IMR-90 (cell line): ENCODE data around the gene BCL2. TPM values are rescaled to one million over a fixed set of nuclear protein-coding genes. Genes with fewer than 3 reads are reported as not detected.

ENCODE experiments used
- ATAC-seq: fragments of 200-7000 bp; cut with Tn5 transposase; 2 replicates; pipeline ENCODE4 v1.9.1; 2020; ENCODE audit warnings: low read depth, mild to moderate bottlenecking, moderate library complexity
- BruUV-seq: library from RNA; stranded (reverse); fragments of 400-500 nt; replicated peaks from 2 replicates; lab custom pipeline; 2021; lab: Mats Ljungman, UMichigan
- CTCF ChIA-PET: fragments of 300-600 bp; formaldehyde crosslinking; extraction: SDS; loops from one replicate; lab custom pipeline; 2021; ENCODE audit warnings: antibody characterized with exemption; lab: Yijun Ruan, JAX
- POLR2A ChIA-PET: fragments of 300-600 bp; sonication (Branson Sonifier 250); formaldehyde crosslinking; loops from one replicate; lab custom pipeline; 2022; ENCODE audit warnings: antibody characterized with exemption; ENCODE audit not compliant: unreplicated experiment; lab: Charles Lee
- DNase-seq: peaks from one replicate; pipeline ENCODE4 v3.0.0; 2013
- H2AFZ ChIP-seq: replicated peaks from 2 replicates; pipeline ENCODE3; 2013; ENCODE audit warnings: low read length, mild to moderate bottlenecking; ENCODE audit not compliant: poor library complexity
- H2AK5ac ChIP-seq: 2 replicates; pipeline ENCODE4 v1.6.1; 2013; ENCODE audit warnings: low read depth, low read length, inconsistent platforms
- H2AK9ac ChIP-seq: replicated peaks from 2 replicates; pipeline ENCODE3; 2013; ENCODE audit warnings: mild to moderate bottlenecking, low read depth, low read length, moderate library complexity; ENCODE audit not compliant: poor library complexity
- H2BK120ac ChIP-seq: 2 replicates; pipeline ENCODE4 v1.6.1; 2013; ENCODE audit warnings: low read depth, low read length, inconsistent platforms
- H2BK15ac ChIP-seq: 3 replicates; pipeline ENCODE4 v1.6.1; 2013; ENCODE audit warnings: low read depth, low read length, inconsistent platforms
- H2BK20ac ChIP-seq: 2 replicates; pipeline ENCODE4 v1.6.1; 2013; ENCODE audit warnings: low read depth, mild to moderate bottlenecking, inconsistent platforms, low read length, moderate library complexity
- H2BK5ac ChIP-seq: 2 replicates; pipeline ENCODE4 v1.6.1; 2013; ENCODE audit warnings: mild to moderate bottlenecking, low read depth, low read length, inconsistent platforms; ENCODE audit not compliant: poor library complexity, severe bottlenecking
- H3K14ac ChIP-seq: replicated peaks from 2 replicates; pipeline ENCODE4 v1.6.1; 2013; ENCODE audit warnings: low read depth, low read length, inconsistent platforms
- H3K18ac ChIP-seq: 2 replicates; pipeline ENCODE4 v1.6.1; 2013; ENCODE audit warnings: low read depth, low read length, control low read depth
- H3K23ac ChIP-seq: 2 replicates; pipeline ENCODE4 v1.6.1; 2013; ENCODE audit warnings: low read depth, low read length, inconsistent platforms
- H3K27ac ChIP-seq: 2 replicates; pipeline ENCODE4 v1.5.1; 2013; ENCODE audit warnings: mild to moderate bottlenecking, control low read depth, low read length; ENCODE audit not compliant: insufficient read depth
- H3K27me3 ChIP-seq: 2 replicates; pipeline ENCODE4 v1.6.1; 2013; ENCODE audit warnings: low read length; ENCODE audit not compliant: control insufficient read depth, insufficient read depth
- H3K36me3 ChIP-seq: 2 replicates; pipeline ENCODE4 v1.6.1; 2013; ENCODE audit warnings: low read length, mixed read lengths; ENCODE audit not compliant: control insufficient read depth, insufficient read depth
- H3K4ac ChIP-seq: 2 replicates; pipeline ENCODE4 v1.6.1; 2013; ENCODE audit warnings: low read depth, low read length, inconsistent platforms
- H3K4me1 ChIP-seq: 2 replicates; pipeline ENCODE4 v1.6.1; 2013; ENCODE audit warnings: low read length, mixed read lengths; ENCODE audit not compliant: control insufficient read depth, insufficient read depth
- H3K4me2 ChIP-seq: 2 replicates; pipeline ENCODE4 v1.6.1; 2013; ENCODE audit warnings: low read depth, mild to moderate bottlenecking, control low read depth, low read length, moderate library complexity
- H3K4me3 ChIP-seq: 2 replicates; pipeline ENCODE4 v1.5.1; 2013; ENCODE audit warnings: low read depth, mild to moderate bottlenecking, control low read depth, low read length, moderate library complexity; ENCODE audit not compliant: insufficient read depth
- H3K56ac ChIP-seq: 2 replicates; pipeline ENCODE4 v1.6.1; 2013; ENCODE audit warnings: low read length, inconsistent platforms; ENCODE audit not compliant: insufficient read depth; ENCODE audit errors: extremely low read depth
- H3K79me1 ChIP-seq, 2 experiments: 2 replicates each; pipeline ENCODE4 v1.6.1; 2013; ENCODE audit warnings: low read length in 2 of 2, inconsistent platforms in 1 of 2, low read depth in 1 of 2
- H3K9ac ChIP-seq: 2 replicates; pipeline ENCODE4 v1.6.1; 2013; ENCODE audit warnings: low read depth, low read length, control low read depth
- H3K9me1 ChIP-seq: 2 replicates; pipeline ENCODE4 v1.6.1; 2013; ENCODE audit warnings: low read length, inconsistent platforms; ENCODE audit not compliant: insufficient read depth
- H3K9me3 ChIP-seq: 2 replicates; pipeline ENCODE4 v1.6.1; 2013; ENCODE audit warnings: low read length; ENCODE audit not compliant: control insufficient read depth, insufficient read depth
- H4K20me1 ChIP-seq: 2 replicates; pipeline ENCODE4 v1.6.1; 2013; ENCODE audit warnings: low read length, inconsistent platforms; ENCODE audit not compliant: insufficient read depth
- H4K5ac ChIP-seq: 2 replicates; pipeline ENCODE4 v1.6.1; 2013; ENCODE audit warnings: mild to moderate bottlenecking, low read depth, low read length, control low read depth
- H4K8ac ChIP-seq, 2 experiments: 2 replicates each; pipeline ENCODE4 v1.6.1; 2013; ENCODE audit warnings: low read depth in 2 of 2, low read length in 2 of 2, control low read depth in 1 of 2, inconsistent platforms in 1 of 2
- H4K91ac ChIP-seq: 2 replicates; pipeline ENCODE4 v1.6.1; 2013; ENCODE audit warnings: low read depth, low read length, inconsistent platforms; ENCODE audit not compliant: insufficient read depth
- BHLHE40 ChIP-seq: fragments of 150-350 bp; IDR thresholded peaks from 2 replicates; pipeline ENCODE4 v1.6.1; 2016; ENCODE audit warnings: mild to moderate bottlenecking, low read depth, low read length
- CEBPB ChIP-seq: IDR thresholded peaks from 2 replicates; pipeline ENCODE4 v1.6.1; 2012; ENCODE audit warnings: low read depth, low read length, improper control_type of control experiment
- CHD1 ChIP-seq: IDR thresholded peaks from 2 replicates; pipeline ENCODE4 v1.6.1; 2012; ENCODE audit warnings: low read depth, low read length, improper control_type of control experiment
- FOS ChIP-seq: fragments of 150-350 bp; IDR thresholded peaks from 2 replicates; pipeline ENCODE4 v1.6.1; 2016; ENCODE audit warnings: low read depth, low read length
- MAFK ChIP-seq: IDR thresholded peaks from 2 replicates; pipeline ENCODE4 v1.6.1; 2012; ENCODE audit warnings: low read depth, low read length, improper control_type of control experiment
- MAZ ChIP-seq: IDR thresholded peaks from 2 replicates; pipeline ENCODE4 v1.6.1; 2012; ENCODE audit warnings: low read depth, mild to moderate bottlenecking, low read length, improper control_type of control experiment, moderate library complexity, borderline replicate concordance
- MXI1 ChIP-seq: IDR thresholded peaks from 2 replicates; pipeline ENCODE4 v1.6.1; 2012; ENCODE audit warnings: low read depth, mild to moderate bottlenecking, low read length, moderate library complexity, borderline replicate concordance
- NFE2L2 ChIP-seq: fragments of 150-350 bp; IDR thresholded peaks from 2 replicates; pipeline ENCODE4 v1.6.1; 2016; ENCODE audit warnings: low read depth, mild to moderate bottlenecking, low read length
- POLR2A ChIP-seq: IDR thresholded peaks from 2 replicates; pipeline ENCODE4 v1.6.1; 2012; ENCODE audit warnings: mild to moderate bottlenecking, low read depth, low read length
- RAD21 ChIP-seq: IDR thresholded peaks from 2 replicates; pipeline ENCODE4 v1.6.1; 2012; ENCODE audit warnings: low read length, improper control_type of control experiment
- RCOR1 ChIP-seq: IDR thresholded peaks from 2 replicates; pipeline ENCODE4 v1.6.1; 2012; ENCODE audit warnings: mild to moderate bottlenecking, low read length, improper control_type of control experiment; ENCODE audit not compliant: insufficient replicate concordance
- RFX5 ChIP-seq: IDR thresholded peaks from 2 replicates; pipeline ENCODE4 v1.8.0; 2012; ENCODE audit warnings: low read depth, mild to moderate bottlenecking, low read length, moderate library complexity
- SMC3 ChIP-seq: fragments of 150-350 bp; IDR thresholded peaks from 2 replicates; pipeline ENCODE4 v1.6.1; 2016; ENCODE audit warnings: low read depth, mild to moderate bottlenecking, antibody characterized with exemption, low read length, moderate library complexity
- USF2 ChIP-seq: fragments of 150-350 bp; IDR thresholded peaks from 2 replicates; pipeline ENCODE4 v1.6.1; 2017; ENCODE audit warnings: mild to moderate bottlenecking, antibody characterized with exemption, low read length, low read depth
- WGBS, 2 experiments: methylation state at CpG; one replicate each; pipeline versions ENCODE4 v1.1.5 to v1.1.7; 2013; ENCODE audit warnings: missing lambda C conversion rate in 2 of 2; ENCODE audit not compliant: insufficient read length in 1 of 2; ENCODE audit errors: extremely low coverage in 2 of 2; 5-methylcytosine and 5-hydroxymethylcytosine counted together
- dilution Hi-C: fragments of 300-500 bp; cut with HindIII; formaldehyde crosslinking; loops from one replicate; pipeline ENCODE4 v1.14.3; 2018; ENCODE audit warnings: low sequenced_read_pairs; ENCODE audit not compliant: unreplicated experiment
- in situ Hi-C: fragments of 300-500 bp; cut with MboI; formaldehyde crosslinking; loops from 3 replicates; pipeline ENCODE4 v1.14.3; 2019; ENCODE audit warnings: low sequenced_read_pairs, inconsistent platforms, mixed read lengths
- intact Hi-C: fragments of 100-400 bp; cut with micrococcal nuclease; formaldehyde crosslinking; loops from 2 replicates; pipeline ENCODE4 v1.10.0; 2022
- polyA plus RNA-seq, 3 experiments: library from polyadenylated mRNA; depleted of rRNA; stranded (reverse); fragments of >200 nt; gene quantifications; 2 replicates each; pipeline ENCODE4 v1.2.3, GENCODE V29; 2012; ENCODE audit warnings: low replicate concordance in 1 of 3
- total RNA-seq: library from RNA; depleted of rRNA; stranded (reverse); fragments of >200 nt; gene quantifications from 2 replicates; pipeline ENCODE4 v1.2.3, GENCODE V29; 2012
- TF ChIP-seq, protein P1 (sequence below): conservative IDR thresholded peaks from 2 replicates; pipeline ENCODE4 v1.5.1; 2012; ENCODE audit warnings: mild to moderate bottlenecking, low read depth, low read length, improper control_type of control experiment
- TF ChIP-seq, protein P2 (sequence below): fragments of 150-350 bp; IDR thresholded peaks from 2 replicates; pipeline ENCODE4 v1.6.1; 2016; ENCODE audit warnings: low read depth, mild to moderate bottlenecking, low read length, moderate library complexity, borderline replicate concordance

BCL2 gene
- total and polyA plus RNA-seq, 2 of the 4 experiments (the other 2 are of a cell fraction) = 0.24 to 0.54 TPM

- CTCF ChIA-PET = no interaction called here
- Histone ChIP-seq H3K4ac (no peak overlapping the region), H3K27me3 (peaks cover 22% of the 10 kb centered on the region), H3K56ac (no peak overlapping the region), H3K14ac (no peak overlapping the region), H3K36me3 (no peaks in the 10 kb centered on the region), H3K79me1 (no peaks in the 10 kb centered on the region), H2AK5ac (no peak overlapping the region), H3K9me3 (no peaks in the 10 kb centered on the region), H4K5ac (no peak overlapping the region), H2AK9ac (no peak overlapping the region), H3K4me1 (no peaks in the 10 kb centered on the region), H2AFZ (no peak overlapping the region), H2BK15ac (no peak overlapping the region), H3K23ac (no peak overlapping the region), H4K20me1 (no peaks in the 10 kb centered on the region), H3K9ac (no peak overlapping the region), H3K4me3 (no peak overlapping the region), H3K18ac (no peak overlapping the region), H3K4me2 (no peak overlapping the region), H2BK120ac (no peak overlapping the region), H2BK20ac (no peak overlapping the region), H4K8ac (no peak overlapping the region), H2BK5ac (no peak overlapping the region), H3K9me1 (0 out of 2 replicates have a peak, but pooled peaks cover 5% of the 10 kb centered on the region), H4K91ac (no peak overlapping the region), H3K27ac (no peak overlapping the region)
- POLR2A ChIA-PET = no interaction called here
- in situ Hi-C loops (no loop called here), dilution Hi-C loops (no loop called here), intact Hi-C loops (no loop called here)
- BruUV-seq = no TSS peak
- DNase-seq = no peak
- ATAC-seq = no peak
- no peak for TF ChIP-seq USF2
- TF ChIP-seq, protein P1, sequence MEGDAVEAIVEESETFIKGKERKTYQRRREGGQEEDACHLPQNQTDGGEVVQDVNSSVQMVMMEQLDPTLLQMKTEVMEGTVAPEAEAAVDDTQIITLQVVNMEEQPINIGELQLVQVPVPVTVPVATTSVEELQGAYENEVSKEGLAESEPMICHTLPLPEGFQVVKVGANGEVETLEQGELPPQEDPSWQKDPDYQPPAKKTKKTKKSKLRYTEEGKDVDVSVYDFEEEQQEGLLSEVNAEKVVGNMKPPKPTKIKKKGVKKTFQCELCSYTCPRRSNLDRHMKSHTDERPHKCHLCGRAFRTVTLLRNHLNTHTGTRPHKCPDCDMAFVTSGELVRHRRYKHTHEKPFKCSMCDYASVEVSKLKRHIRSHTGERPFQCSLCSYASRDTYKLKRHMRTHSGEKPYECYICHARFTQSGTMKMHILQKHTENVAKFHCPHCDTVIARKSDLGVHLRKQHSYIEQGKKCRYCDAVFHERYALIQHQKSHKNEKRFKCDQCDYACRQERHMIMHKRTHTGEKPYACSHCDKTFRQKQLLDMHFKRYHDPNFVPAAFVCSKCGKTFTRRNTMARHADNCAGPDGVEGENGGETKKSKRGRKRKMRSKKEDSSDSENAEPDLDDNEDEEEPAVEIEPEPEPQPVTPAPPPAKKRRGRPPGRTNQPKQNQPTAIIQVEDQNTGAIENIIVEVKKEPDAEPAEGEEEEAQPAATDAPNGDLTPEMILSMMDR = no peak
- no peak for TF ChIP-seq NFE2L2
- TF ChIP-seq MAZ = no peak
- TF ChIP-seq RCOR1 = no peak
- no peak for TF ChIP-seq MXI1
- no peak for TF ChIP-seq CHD1
- TF ChIP-seq CEBPB = no peak
- TF ChIP-seq POLR2A = no peak
- TF ChIP-seq RFX5 = no peak
- no peak for TF ChIP-seq RAD21
- no peak for TF ChIP-seq BHLHE40
- TF ChIP-seq SMC3 = no peak
- no peak for TF ChIP-seq FOS
- TF ChIP-seq, protein P2, sequence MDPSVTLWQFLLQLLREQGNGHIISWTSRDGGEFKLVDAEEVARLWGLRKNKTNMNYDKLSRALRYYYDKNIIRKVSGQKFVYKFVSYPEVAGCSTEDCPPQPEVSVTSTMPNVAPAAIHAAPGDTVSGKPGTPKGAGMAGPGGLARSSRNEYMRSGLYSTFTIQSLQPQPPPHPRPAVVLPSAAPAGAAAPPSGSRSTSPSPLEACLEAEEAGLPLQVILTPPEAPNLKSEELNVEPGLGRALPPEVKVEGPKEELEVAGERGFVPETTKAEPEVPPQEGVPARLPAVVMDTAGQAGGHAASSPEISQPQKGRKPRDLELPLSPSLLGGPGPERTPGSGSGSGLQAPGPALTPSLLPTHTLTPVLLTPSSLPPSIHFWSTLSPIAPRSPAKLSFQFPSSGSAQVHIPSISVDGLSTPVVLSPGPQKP = no peak
- no peak for TF ChIP-seq MAFK
- WGBS, 2 experiments = 43% methylated on average over 4 of the region's 9 CpGs; no CpG with 5 or more reads in 1 of the 2 experiments
These were observed 54.7 kb downstream of the BCL2 start for GRCh38 chr18:63264871-63265270.
